ENCODE results near the gene CFAP99. TPM values are rescaled to one million over a fixed set of nuclear protein-coding genes. Genes with fewer than 3 reads are reported as not detected.
A peak's percentile ranks its signal among the peaks of the same experiment; 100 is the strongest.

The CFAP99 gene
- total and polyA plus RNA-seq, 2 of the 8 experiments (the other 6 are each of a cell fraction or from before 2014, with no cell fraction given), result not detected

- no peaks in the 10 kb centered on the region for H3K36me3 ChIP-seq (ENCODE audit: control insufficient read depth in 2 of 4, insufficient read depth in 4 of 4, low read length in 3 of 4)
- H3K9me3 ChIP-seq (ENCODE audit: insufficient read depth in 2 of 2, low read depth in 1 of 2, low read length in 1 of 2), result no peaks in the 10 kb centered on the region
- FAIRE-seq (no peak), DNase-seq (ENCODE audit: low read depth in 1 of 2, low spot score in 2 of 2) (no peak)
- no peaks in the 10 kb centered on the region for H3K79me2 ChIP-seq (ENCODE audit: control insufficient read depth in 1 of 2, insufficient read depth in 2 of 2, low read length in 2 of 2)
- H3K4me3 ChIP-seq (ENCODE audit: extremely low read depth in 1 of 4, insufficient read depth in 2 of 4, low read depth in 3 of 4, low read length in 4 of 4), result no peak overlapping the region
- H2AFZ ChIP-seq (ENCODE audit: low read length), result no peak overlapping the region
- H2BK15ac ChIP-seq (ENCODE audit: low read length), result no peak overlapping the region; the same call in 1 of the 2 replicates
- H3K23me2 ChIP-seq (ENCODE audit: low read depth, low read length), result no peaks in the 10 kb centered on the region
- no peaks in the 10 kb centered on the region for H3K27me3 ChIP-seq (replicated peaks in 1 of 4; ENCODE audit: control insufficient read depth in 3 of 4, extremely low read depth in 1 of 4, insufficient read depth in 3 of 4, low read length in 3 of 4)
- H3K23ac ChIP-seq (ENCODE audit: insufficient read length), result no peak overlapping the region
- WGBS, 2 experiments (ENCODE audit: extremely low coverage in 1 of 2, insufficient coverage in 1 of 2, insufficient read length in 1 of 2, insufficient replicate concordance in 2 of 2, low coverage in 1 of 2, low lambda C conversion rate in 2 of 2, missing lambda C conversion rate in 1 of 2), result 83% methylated on average over 14 of the region's 15 CpGs; no CpG with 5 or more reads in 1 of the 2 experiments
- peaks cover 2% of the 10 kb centered on the region for H3K79me1 ChIP-seq (ENCODE audit: low read depth, low read length)
- H3K14ac ChIP-seq (ENCODE audit: insufficient read length), result no peak overlapping the region
- POLR2A ChIA-PET (ENCODE audit: partially characterized antibody), result interaction anchor here (1.1 to 1.9 kb wide), 3 partner anchors 8 to 41 kb away, joined by 4 to 7 read pairs (median 4); no protein-coding TSS in a partner anchor
- no peak overlapping the region for H3K9ac ChIP-seq (replicated peaks in 1 of 4; ENCODE audit: extremely low read depth in 1 of 4, low read depth in 3 of 4, low read length in 3 of 4)
- no peak overlapping the region for H2BK12ac ChIP-seq (ENCODE audit: low read depth, low read length)
- H4K5ac ChIP-seq (ENCODE audit: insufficient read length, low read depth, low read length), result no peak overlapping the region
- H4K20me1 ChIP-seq (replicated peaks in 1 of 2; ENCODE audit: control insufficient read depth in 1 of 2, insufficient read depth in 2 of 2, low read length in 2 of 2), result peaks cover 0 to 2% of the 10 kb centered on the region in 2 experiments
- H2AK5ac ChIP-seq (ENCODE audit: low read depth, low read length), result no peak overlapping the region
- H4K8ac ChIP-seq (ENCODE audit: extremely low read depth, insufficient read depth, low read length), result no peak overlapping the region
- no peak overlapping the region for H2BK5ac ChIP-seq (ENCODE audit: low read depth, low read length)
- no peak overlapping the region for H3K27ac ChIP-seq (ENCODE audit: low read depth, low read length)
- H4K91ac ChIP-seq (replicated peaks; ENCODE audit: insufficient read length, low read length), result no peak overlapping the region
- no peak overlapping the region for H2BK20ac ChIP-seq (ENCODE audit: low read length)
- no peak overlapping the region for H2BK120ac ChIP-seq (replicated peaks; ENCODE audit: low read depth, low read length)
- H3K4me2 ChIP-seq (ENCODE audit: insufficient read depth in 1 of 2, low read depth in 2 of 2, low read length in 2 of 2), result peak overlapping the region; percentile 48 to 69; a peak in 2 of 4 replicates
- CTCF ChIA-PET (ENCODE audit: partially characterized antibody), result interaction anchor here (0.9 to 2.2 kb wide), 10 partner anchors 10 to 184 kb away, joined by 3 to 13 read pairs (median 6); no protein-coding TSS in a partner anchor
- H3K4me1 ChIP-seq (replicated peaks in 1 of 4; ENCODE audit: control insufficient read depth in 3 of 4, insufficient read depth in 4 of 4, low read length in 3 of 4), result peaks cover 0 to 21% (median 14%) of the 10 kb centered on the region in 4 experiments; a peak in 6 of 7 replicates
- no peak overlapping the region for H3K18ac ChIP-seq (ENCODE audit: extremely low read depth, low read length)
- H3K4ac ChIP-seq (replicated peaks; ENCODE audit: insufficient read length, low read depth, low read length), result no peak overlapping the region
- no peak overlapping the region for H3K56ac ChIP-seq (replicated peaks; ENCODE audit: insufficient read length, low read depth, low read length)
- TF ChIP-seq EZH2 (IDR thresholded peaks at IDR 0.05; ENCODE audit: low read depth, low read length, severe bottlenecking) (no peak), EP300 (IDR thresholded peaks at IDR 0.05; ENCODE audit: borderline replicate concordance in 1 of 2, low read depth in 2 of 2, low read length in 2 of 2) (no peak), BACH1 (IDR thresholded peaks at IDR 0.05; ENCODE audit: low read length) (no peak), MAX (IDR thresholded peaks at IDR 0.05) (no peak)
These were observed 17.7 kb upstream of the CFAP99 start for GRCh38 chr4:2400841-2401609.

All from H1 (cell line).